HG02884 (cell line): Measurements from ENCODE around the gene SPEG.

Source experiments
- ATAC-seq: cut with Tn5 transposase; IDR thresholded peaks from one replicate; pipeline ENCODE4 v1.9.1; 2021; ENCODE audit warnings: mild to moderate bottlenecking, moderate library complexity; ENCODE audit not compliant: unreplicated experiment

Gene SPEG

DNA sequence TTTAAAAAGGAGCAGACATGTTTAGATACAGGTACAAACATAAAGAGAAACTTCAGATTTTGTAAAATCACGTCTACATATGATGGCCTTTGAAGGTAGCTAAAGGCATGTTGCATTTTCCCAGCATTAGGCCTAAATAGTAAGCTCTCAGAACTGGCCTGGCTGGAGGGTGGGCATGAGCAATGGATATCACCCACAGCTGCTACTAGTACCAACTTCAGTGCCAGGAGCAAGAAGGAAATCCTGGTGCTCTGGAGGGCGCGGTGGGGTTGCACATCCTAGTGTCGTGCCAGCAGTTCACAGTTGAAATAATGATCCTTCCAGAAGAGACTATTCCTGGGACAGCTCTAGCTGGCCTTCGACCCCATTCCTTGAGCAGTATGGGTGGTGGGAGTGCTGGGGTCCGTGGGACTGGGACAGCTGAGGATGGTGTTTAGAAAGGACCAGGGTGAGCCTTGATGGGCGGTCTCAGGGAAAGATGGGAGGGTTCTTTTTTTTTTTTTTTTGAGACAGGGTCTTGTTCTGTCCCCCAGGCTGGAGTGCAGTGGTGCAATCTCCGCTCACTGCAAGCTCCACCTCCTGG, 11.6 kb upstream of the SPEG start:
- ATAC-seq: no peak

DNA sequence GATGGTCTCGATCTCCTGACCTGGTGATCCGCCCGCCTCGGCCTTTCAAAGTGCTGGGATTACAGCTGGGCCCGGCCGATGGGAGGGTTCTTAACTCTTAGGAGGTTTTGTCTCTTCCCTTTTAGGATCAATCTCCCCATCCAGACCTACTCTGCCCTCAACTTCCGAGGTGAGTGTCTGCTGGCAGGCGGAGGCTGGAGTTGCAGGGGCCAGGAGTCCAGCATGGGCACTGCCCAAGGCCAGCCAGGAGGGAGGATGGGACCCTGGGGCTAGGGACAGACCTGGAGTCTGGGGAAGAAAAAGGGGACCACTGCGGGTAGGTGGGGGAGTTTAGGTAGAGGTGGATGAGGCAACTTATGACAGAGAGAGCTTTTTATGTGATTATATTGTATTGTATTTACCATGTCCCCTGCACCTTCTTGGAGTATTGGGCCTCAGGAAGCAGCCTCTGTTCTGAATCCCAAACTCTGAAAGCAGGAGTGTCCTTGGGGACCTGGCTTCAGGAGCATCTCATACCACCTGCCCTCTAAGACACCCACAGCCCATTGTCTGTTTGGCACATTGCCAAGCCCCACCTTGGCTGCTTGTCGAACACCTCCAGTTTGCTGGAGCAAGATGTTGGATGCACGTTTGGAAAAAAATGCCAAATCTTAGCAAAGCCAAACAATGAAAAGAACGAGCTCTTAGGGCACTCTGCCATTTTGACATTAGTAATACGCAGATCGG, 10.8 kb upstream of the SPEG start:
- no peak for ATAC-seq

GRCh38 chr2:219425238-219426067, 9.2 kb upstream of the SPEG start:
- no peak for ATAC-seq

DNA sequence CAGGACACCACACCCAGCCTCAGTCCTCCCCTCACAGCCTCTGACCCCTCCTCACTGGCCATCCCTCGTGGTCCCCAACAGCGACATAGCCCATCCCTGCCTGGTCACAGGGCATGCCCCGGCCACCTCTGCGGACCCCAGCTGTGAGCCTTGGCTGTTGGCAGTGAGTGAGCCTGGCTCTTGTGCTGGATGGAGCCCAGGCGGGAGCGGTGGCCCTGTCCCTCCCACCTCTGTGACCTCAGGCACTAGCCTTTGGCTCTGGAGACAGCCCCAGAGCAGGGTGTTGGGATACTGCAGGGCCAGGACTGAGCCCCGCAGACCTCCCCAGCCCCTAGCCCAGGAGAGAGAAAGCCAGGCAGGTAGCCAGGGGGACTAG, 8.6 kb upstream of the SPEG start:
- no peak for ATAC-seq

DNA sequence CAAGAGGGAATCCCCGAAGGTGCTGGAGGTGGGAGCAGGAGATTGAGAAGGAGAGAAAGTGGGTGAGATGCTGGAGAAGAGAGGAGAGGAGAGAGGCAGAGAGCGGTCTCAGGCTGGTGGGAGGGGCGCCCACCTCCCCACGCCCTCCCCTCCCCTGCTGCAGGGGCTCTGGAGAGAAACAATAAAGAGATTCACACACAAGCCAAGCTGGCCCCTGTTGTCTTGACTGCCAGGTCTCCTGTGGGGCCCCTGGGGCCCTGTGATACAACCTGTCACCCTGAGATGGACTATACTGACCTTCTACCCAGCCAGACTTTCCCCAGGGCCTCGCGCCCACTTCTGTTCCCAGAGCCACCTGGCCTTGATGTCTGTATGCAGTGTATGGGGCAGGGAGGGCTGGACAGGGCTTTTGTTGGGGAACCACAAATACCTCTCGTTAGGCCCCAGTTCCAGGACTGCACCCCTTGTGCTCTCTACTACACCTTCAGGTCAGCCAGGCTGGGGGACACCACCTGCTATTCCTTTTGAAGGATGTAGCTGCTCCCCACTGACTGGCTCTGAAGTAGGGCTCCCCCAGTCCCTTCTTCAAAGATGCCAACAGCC, 8.0 kb upstream of the SPEG start:
- no peak for ATAC-seq

DNA sequence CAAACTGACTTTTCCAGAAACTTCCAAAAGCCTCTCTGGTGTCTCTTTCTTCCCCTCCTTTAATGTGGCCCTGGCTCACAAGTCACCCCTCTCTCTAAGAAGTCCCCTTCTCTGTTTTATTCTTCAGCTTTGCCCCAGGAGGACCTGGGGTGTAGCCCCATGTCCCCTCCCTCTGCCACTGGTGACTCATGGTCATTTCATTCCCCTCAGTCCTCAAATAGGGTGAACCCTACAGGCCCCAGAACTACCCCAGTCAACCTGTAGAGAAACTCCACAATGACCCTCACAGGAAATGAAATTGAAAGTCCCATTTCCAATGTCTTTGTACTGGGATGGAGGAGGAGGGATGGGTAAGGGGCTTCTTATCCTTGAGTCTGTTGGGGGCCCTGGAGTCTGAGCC, 6.2 kb upstream of the SPEG start:
- no peak for ATAC-seq

- no peak for ATAC-seq
These were observed 4.6 kb upstream of the SPEG start for GRCh38 chr2:219429958-219430606.

- ATAC-seq: no peak
These were observed 3.7 kb upstream of the SPEG start for GRCh38 chr2:219430633-219431615.

GRCh38 chr2:219433666-219434467, 776 bp upstream of the SPEG start:
- ATAC-seq: no peak

- ATAC-seq: no peak
These were observed 250 bp upstream of the SPEG start for GRCh38 chr2:219434468-219434717.

GRCh38 chr2:219435701-219436100, 1.1 kb downstream of the SPEG start:
- ATAC-seq: no peak

- ATAC-seq: no peak
These were observed 1.8 kb downstream of the SPEG start for GRCh38 chr2:219436491-219436890.

- no peak for ATAC-seq
These were observed 2.5 kb downstream of the SPEG start for GRCh38 chr2:219437141-219437540.

DNA sequence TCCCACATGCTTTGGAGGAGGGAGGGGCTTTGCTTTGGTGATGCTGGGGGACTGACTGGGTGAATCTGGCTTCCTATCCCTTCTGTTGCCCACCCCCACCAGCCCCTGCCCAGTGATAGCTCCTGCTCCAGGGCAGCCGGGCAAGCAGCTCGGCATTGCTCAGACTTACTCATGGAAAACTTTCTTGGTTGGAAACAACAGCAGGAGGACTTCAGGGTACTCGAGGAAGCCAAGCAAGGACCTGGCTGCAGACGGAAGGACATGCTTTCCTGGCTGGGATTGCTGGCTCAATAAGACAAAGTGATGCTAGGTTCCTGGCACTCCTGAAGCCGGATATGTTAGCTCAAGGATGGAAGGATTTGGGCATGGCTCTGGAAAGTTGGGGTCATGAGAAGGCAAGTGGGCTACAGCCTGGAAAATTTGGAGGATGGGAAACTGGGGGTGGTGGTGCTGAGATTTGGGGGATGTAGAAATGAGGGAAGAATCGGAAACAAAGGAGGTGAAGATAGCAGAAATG, 3.1 kb downstream of the SPEG start:
- no peak for ATAC-seq

DNA sequence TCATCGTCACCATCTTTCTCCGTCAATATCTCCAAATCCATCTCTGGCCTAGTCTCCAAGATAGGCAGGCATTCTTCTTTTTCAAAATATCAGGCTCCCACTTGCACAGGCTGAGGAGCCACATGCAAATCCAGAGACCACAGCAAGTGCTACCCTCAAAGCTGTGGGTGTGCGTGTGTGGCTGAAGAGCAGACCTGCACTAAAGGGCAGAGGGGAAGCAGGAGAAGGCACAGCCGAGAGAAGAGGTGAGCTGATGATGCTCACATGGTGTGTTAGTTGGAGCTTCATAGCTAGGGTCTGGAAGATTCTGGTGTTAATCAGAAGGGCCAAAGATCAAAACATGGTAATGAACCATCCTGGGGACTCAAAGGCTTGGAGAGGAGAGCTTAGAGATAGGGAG, 3.8 kb downstream of the SPEG start:
- no peak for ATAC-seq

GRCh38 chr2:219439506-219439905, 4.9 kb downstream of the SPEG start:
- no peak for ATAC-seq

DNA sequence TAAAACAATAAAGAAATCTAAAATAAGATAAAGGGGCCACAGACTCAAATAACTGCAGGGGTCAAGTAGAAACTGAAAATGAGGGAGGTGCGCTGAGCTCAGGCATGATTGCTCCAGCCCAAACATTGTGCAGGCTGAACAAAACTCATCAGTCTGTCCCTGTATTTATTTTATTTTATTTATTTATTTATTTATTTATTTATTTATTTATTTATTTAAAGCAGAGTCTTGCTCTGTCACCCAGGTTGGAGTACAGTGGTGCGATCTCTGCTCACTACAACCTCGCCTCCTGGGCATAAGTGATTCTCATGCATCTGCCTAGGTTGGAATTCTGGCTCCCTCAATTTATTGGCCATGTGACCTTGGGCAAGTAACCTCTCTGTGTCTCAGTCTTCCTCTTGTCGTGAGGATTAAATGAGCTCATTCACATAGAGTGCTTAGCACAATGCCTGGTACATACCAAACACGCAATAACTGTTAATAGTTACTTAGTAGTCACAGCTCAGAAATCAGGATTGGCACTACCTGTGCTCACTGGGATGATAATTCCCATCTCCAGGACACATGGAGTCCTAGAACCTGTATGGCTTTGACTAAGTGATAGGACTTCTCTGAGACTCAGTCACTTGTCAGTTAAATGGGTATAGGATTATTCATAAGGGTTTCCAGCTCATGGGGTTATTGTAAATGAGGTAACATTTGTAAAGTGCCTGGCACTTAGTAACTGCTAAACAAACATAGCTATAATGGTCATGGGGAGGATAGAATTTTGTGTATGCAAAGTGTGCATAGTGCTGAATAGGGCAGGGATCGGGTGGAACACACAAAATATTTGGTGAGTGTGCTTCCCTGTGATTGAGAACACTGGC, 6.0 kb downstream of the SPEG start:
- no peak for ATAC-seq
